ENCODE measurements around the gene CACNA2D4. TPM values are rescaled to one million over a fixed set of nuclear protein-coding genes. Genes with fewer than 3 reads are reported as not detected.

The CACNA2D4 gene
- total RNA-seq, 1 donor from 2014 or later, result 2.8 TPM

DNA sequence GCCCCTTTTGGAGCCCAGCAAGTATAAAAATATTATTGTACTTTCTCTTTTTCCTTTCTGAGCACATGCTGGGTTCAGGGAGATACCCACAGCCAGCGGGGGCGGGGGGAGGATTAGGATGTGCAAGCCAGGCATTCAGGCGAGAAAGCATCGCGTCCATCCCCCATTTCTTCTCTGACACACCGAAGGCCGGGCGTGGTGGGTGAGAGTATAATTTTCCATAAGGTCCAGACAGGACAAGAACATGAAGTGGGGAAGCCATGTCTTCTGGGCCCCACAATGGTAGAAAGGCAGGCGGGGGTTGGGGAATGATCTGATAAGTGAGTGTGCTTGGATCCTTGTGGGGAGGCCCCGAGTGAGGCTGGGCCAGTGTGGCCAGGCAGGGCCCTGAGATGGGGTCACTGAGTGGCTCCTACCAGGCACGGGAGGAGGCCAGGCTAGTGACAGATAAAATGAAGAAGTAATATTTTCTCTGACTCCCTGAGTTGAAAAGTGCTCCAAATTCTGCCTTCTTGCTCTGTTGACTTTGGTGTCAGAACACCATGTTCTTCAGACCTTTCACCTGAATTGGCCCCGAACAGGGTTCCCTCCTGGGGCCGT lies 108.8 kb downstream of the CACNA2D4 start:
- Mint-ChIP-seq H3K27me3 (peaks cover 4% of the 10 kb centered on the region), H3K36me3 (ENCODE audit: low read depth) (no peaks in the 10 kb centered on the region), H3K27ac (no peak overlapping the region), H3K4me1 (peaks cover 5% of the 10 kb centered on the region), H3K4me3 (no peak overlapping the region), H3K9me3 (no peaks in the 10 kb centered on the region)
- ChIA-PET CTCF (no interaction called here), POLR2A (no interaction called here)
- intact Hi-C loops (cut with micrococcal nuclease), result no loop called here
- no peak for DNase-seq
- TF ChIP-seq, protein P1, sequence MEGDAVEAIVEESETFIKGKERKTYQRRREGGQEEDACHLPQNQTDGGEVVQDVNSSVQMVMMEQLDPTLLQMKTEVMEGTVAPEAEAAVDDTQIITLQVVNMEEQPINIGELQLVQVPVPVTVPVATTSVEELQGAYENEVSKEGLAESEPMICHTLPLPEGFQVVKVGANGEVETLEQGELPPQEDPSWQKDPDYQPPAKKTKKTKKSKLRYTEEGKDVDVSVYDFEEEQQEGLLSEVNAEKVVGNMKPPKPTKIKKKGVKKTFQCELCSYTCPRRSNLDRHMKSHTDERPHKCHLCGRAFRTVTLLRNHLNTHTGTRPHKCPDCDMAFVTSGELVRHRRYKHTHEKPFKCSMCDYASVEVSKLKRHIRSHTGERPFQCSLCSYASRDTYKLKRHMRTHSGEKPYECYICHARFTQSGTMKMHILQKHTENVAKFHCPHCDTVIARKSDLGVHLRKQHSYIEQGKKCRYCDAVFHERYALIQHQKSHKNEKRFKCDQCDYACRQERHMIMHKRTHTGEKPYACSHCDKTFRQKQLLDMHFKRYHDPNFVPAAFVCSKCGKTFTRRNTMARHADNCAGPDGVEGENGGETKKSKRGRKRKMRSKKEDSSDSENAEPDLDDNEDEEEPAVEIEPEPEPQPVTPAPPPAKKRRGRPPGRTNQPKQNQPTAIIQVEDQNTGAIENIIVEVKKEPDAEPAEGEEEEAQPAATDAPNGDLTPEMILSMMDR (IDR thresholded peaks at IDR 0.05), result no peak
- ATAC-seq (ENCODE audit: low read depth), result no peak

DNA sequence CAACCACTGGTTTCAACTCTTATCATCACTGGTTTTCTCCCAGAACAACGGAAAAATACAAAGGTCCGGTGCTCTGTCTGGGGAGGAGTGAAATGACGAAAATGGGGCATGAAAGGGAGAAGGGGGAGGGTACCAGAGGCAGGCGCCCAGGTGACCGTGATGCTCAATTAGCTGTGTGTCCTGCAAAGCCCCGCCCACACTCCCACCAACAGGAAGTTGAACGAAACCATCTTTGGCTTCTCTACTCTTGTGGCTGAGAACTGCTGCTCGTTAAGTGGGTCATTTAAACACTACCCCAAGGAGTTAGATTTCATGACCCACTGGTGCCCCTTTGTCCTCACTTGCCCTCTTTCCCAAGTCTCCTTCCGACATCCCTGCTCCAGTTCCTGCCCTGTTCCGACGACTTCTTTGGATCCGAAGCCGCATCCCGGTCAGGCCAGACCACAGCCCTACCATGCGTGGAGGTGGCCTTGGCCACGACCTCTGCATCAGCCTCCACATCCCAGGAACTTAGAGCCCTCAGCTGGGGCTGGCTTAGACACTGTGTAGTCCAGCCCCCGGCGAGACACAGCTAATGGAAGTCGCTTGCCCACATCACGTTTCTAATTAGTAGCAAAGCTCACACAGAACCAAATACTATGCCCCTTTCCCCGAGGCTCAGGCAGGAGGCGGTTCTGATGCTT lies 109.5 kb downstream of the CACNA2D4 start:
- TF ChIP-seq, protein P1 (IDR thresholded peaks at IDR 0.05), result no peak
- Mint-ChIP-seq H3K27ac (peak overlapping the region; percentile 44), H3K4me3 (no peak overlapping the region), H3K9me3 (peaks cover 2% of the 10 kb centered on the region), H3K36me3 (ENCODE audit: low read depth) (no peaks in the 10 kb centered on the region), H3K27me3 (peaks cover 2% of the 10 kb centered on the region), H3K4me1 (peaks cover 9% of the 10 kb centered on the region)
- ChIA-PET CTCF (no interaction called here), POLR2A (no interaction called here)
- ATAC-seq (ENCODE audit: low read depth) (no peak), DNase-seq (no peak)
- intact Hi-C loops (cut with micrococcal nuclease), result no loop called here

DNA sequence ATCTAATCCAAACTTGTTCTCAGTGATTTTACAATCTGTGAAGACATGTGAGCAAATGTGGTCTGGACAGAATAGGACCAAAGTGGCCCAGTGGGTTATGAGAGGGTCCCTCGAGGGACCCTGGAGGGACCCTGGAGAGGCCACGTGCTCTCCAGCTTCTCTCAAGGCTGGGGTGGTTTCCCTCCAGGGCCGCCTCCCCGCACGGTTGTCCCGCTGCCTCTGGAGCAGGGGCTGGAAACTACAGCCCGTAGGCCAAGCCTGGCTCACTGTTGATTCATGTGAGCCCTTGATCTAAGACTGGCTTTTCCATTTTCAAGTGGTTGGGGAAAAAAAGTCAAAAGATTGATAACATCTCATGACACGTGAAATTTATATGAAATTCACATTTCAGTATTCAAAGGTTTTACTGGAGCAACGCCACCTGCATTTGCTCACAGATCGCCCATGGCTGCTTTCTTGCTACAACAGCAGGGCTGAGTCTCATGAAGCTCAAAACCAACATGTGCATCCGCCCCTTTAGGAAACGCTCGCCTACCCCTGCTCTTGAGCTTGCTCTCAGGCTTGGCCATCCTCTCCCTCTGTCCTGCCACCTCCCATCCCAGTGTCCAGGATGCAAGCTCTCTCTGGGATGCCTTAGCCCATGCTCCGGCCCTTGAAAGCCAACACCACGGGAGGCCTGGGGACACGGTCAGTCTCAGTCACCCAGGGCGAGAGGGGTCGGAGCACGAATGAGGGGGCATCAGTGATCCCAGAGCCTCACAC lies 110.2 kb downstream of the CACNA2D4 start:
- POLR2A ChIA-PET, result no interaction called here
- Mint-ChIP-seq H3K36me3 (ENCODE audit: low read depth) (no peaks in the 10 kb centered on the region), H3K27me3 (peaks cover 2% of the 10 kb centered on the region), H3K4me1 (peaks cover 9% of the 10 kb centered on the region), H3K27ac (no peak overlapping the region), H3K9me3 (peaks cover 2% of the 10 kb centered on the region), H3K4me3 (no peak overlapping the region)
- intact Hi-C loops (cut with micrococcal nuclease), result no loop called here
- TF ChIP-seq, protein P1 (IDR thresholded peaks at IDR 0.05), result no peak
- no peak for ATAC-seq (ENCODE audit: low read depth)
- CTCF ChIA-PET, result no interaction called here
- no peak for DNase-seq

DNA sequence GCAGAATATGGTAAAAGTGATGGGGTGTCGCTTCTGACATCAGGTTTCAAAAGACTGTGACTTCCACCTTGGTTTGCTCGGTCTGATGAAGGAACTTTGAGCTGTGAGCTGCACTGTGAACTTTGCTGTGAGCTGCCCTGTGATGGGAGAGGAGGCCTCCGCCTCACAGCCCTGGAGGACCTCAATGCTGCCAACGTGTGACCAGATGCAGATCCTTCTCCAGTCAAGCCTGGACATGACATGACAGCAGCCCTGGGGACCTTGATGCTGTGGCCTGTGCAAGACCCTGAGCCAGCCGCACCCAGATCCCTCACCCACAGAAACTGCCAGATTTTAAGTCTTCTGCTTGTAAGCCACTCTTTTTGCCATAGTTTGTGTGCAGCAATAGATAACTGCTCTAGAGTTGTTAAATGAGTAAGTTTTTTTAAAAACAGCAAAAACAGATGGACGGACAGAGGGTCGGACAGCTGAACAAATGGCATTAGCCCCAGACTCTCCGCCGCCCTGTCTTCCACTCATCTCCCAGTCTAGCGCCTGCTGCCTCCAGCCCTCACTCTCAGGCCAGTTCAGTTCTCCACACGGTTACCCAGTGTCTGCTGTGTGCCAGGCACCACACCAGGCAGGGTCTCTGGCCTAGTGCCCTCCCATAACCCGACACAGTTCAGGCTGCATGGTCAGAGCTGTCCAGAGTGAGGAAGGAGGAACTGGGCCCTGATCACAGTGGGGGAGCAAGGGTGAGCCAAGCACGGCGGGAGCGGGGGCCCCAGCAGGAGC lies 111.2 kb downstream of the CACNA2D4 start:
- Mint-ChIP-seq H3K27ac (no peak overlapping the region), H3K36me3 (ENCODE audit: low read depth) (no peaks in the 10 kb centered on the region), H3K4me3 (no peak overlapping the region), H3K9me3 (peaks cover 2% of the 10 kb centered on the region), H3K4me1 (peaks cover 5% of the 10 kb centered on the region), H3K27me3 (peaks cover 2% of the 10 kb centered on the region)
- DNase-seq, result no peak
- TF ChIP-seq, protein P1 (IDR thresholded peaks at IDR 0.05), result no peak
- ChIA-PET POLR2A (no interaction called here), CTCF (interaction anchor here (0.6 kb wide), 1 partner anchor 103 kb away, joined by 3 read pairs; no protein-coding TSS in a partner anchor)
- intact Hi-C loops (cut with micrococcal nuclease), result no loop called here
- ATAC-seq (ENCODE audit: low read depth), result no peak
